ENCODE measurements around the gene SH3BGRL2. TPM values are rescaled to one million over a fixed set of nuclear protein-coding genes. Genes with fewer than 3 reads are reported as not detected.

The SH3BGRL2 gene
- total RNA-seq, 2 experiments from 2014 or later: 0.25 TPM; not detected in 1

- no peak for DNase-seq (ENCODE audit: low spot score)
- Histone ChIP-seq H3K4me3 (ENCODE audit: low read depth, low read length, poor library complexity, severe bottlenecking) (no peak overlapping the region), H4K20me1 (ENCODE audit: insufficient read depth, low read length) (no peaks in the 10 kb centered on the region), H3K4me2 (ENCODE audit: low read length) (no peak overlapping the region), H3K27ac (ENCODE audit: low read depth, low read length, poor library complexity, severe bottlenecking) (no peak overlapping the region), H2AFZ (ENCODE audit: low read length) (no peak overlapping the region), H3K4me1 (ENCODE audit: insufficient read depth, low read length, poor library complexity, severe bottlenecking) (no peaks in the 10 kb centered on the region), H3K9me2 (ENCODE audit: insufficient read depth, low read length) (no peaks in the 10 kb centered on the region), H3K9me3 (ENCODE audit: low read length) (no peaks in the 10 kb centered on the region), H3K79me2 (ENCODE audit: insufficient read depth, low read depth, low read length) (no peaks in the 10 kb centered on the region), H3K36me3 (ENCODE audit: insufficient read depth, low read length) (no peaks in the 10 kb centered on the region)
- POLR2A ChIA-PET: no interaction called here
- CTCF ChIA-PET (ENCODE audit: unreplicated experiment): no interaction called here
- TF ChIP-seq CTCF (conservative IDR thresholded peaks at IDR 0.05; ENCODE audit: low read length): no peak
- TF ChIP-seq EZH2phosphoT487 (IDR thresholded peaks at IDR 0.05; ENCODE audit: borderline replicate concordance, low read depth, low read length): no peak
- intact Hi-C loops (cut with micrococcal nuclease; ENCODE audit: unreplicated experiment): no loop called here
- no TSS peak for BruUV-seq (replicated peaks)
Observed at GRCh38 chr6:79636673-79637072, 5.5 kb downstream of the SH3BGRL2 start.

- H3K79me2 ChIP-seq (ENCODE audit: insufficient read depth, low read depth, low read length): no peaks in the 10 kb centered on the region
- no peak for TF ChIP-seq CTCF (conservative IDR thresholded peaks at IDR 0.05; ENCODE audit: low read length)
- TF ChIP-seq EZH2phosphoT487 (IDR thresholded peaks at IDR 0.05; ENCODE audit: borderline replicate concordance, low read depth, low read length): no peak
- no peaks in the 10 kb centered on the region for H3K4me1 ChIP-seq (ENCODE audit: insufficient read depth, low read length, poor library complexity, severe bottlenecking)
- intact Hi-C loops (cut with micrococcal nuclease; ENCODE audit: unreplicated experiment): no loop called here
- H3K4me2 ChIP-seq (ENCODE audit: low read length): no peak overlapping the region
- no peak overlapping the region for H2AFZ ChIP-seq (ENCODE audit: low read length)
- BruUV-seq (replicated peaks): no TSS peak
- no peak overlapping the region for H3K4me3 ChIP-seq (ENCODE audit: low read depth, low read length, poor library complexity, severe bottlenecking)
- DNase-seq (ENCODE audit: low spot score): no peak
- H3K27ac ChIP-seq (ENCODE audit: low read depth, low read length, poor library complexity, severe bottlenecking): no peak overlapping the region
- ChIA-PET CTCF (ENCODE audit: unreplicated experiment) (no interaction called here), POLR2A (interaction anchor here (0.9 kb wide), 1 partner anchor 9 kb away, joined by 3 read pairs; no protein-coding TSS in a partner anchor)
- no peaks in the 10 kb centered on the region for H3K9me2 ChIP-seq (ENCODE audit: insufficient read depth, low read length)
- no peaks in the 10 kb centered on the region for H3K36me3 ChIP-seq (ENCODE audit: insufficient read depth, low read length)
- H3K9me3 ChIP-seq (ENCODE audit: low read length): no peaks in the 10 kb centered on the region
- no peaks in the 10 kb centered on the region for H4K20me1 ChIP-seq (ENCODE audit: insufficient read depth, low read length)
Observed at GRCh38 chr6:79640146-79641111, 9.3 kb downstream of the SH3BGRL2 start.

GRCh38 chr6:79646006-79646405, 14.9 kb downstream of the SH3BGRL2 start:
- Histone ChIP-seq H3K79me2 (ENCODE audit: insufficient read depth, low read depth, low read length) (no peaks in the 10 kb centered on the region), H3K9me2 (ENCODE audit: insufficient read depth, low read length) (no peaks in the 10 kb centered on the region), H4K20me1 (ENCODE audit: insufficient read depth, low read length) (no peaks in the 10 kb centered on the region), H2AFZ (ENCODE audit: low read length) (no peak overlapping the region), H3K4me2 (ENCODE audit: low read length) (no peak overlapping the region), H3K4me1 (ENCODE audit: insufficient read depth, low read length, poor library complexity, severe bottlenecking) (no peaks in the 10 kb centered on the region), H3K4me3 (ENCODE audit: low read depth, low read length, poor library complexity, severe bottlenecking) (no peak overlapping the region), H3K9me3 (ENCODE audit: low read length) (no peaks in the 10 kb centered on the region), H3K36me3 (ENCODE audit: insufficient read depth, low read length) (no peaks in the 10 kb centered on the region), H3K27ac (ENCODE audit: low read depth, low read length, poor library complexity, severe bottlenecking) (no peak overlapping the region)
- no TSS peak for BruUV-seq (replicated peaks)
- peak; percentile 6 for DNase-seq (ENCODE audit: low spot score)
- intact Hi-C loops (cut with micrococcal nuclease; ENCODE audit: unreplicated experiment): no loop called here
- CTCF ChIA-PET (ENCODE audit: unreplicated experiment): no interaction called here
- TF ChIP-seq EZH2phosphoT487 (IDR thresholded peaks at IDR 0.05; ENCODE audit: borderline replicate concordance, low read depth, low read length): no peak
- peak; percentile 54 for TF ChIP-seq CTCF (conservative IDR thresholded peaks at IDR 0.05; ENCODE audit: low read length)
- POLR2A ChIA-PET: no interaction called here

All from OCI-LY7 (cell line).